HG02588 (cell line): Measurements from ENCODE around the gene NOXO1.

Experiments
- ATAC-seq: cut with Tn5 transposase; IDR thresholded peaks from one replicate; pipeline ENCODE4 v1.9.1; 2021; ENCODE audit warnings: mild to moderate bottlenecking, moderate library complexity; ENCODE audit not compliant: unreplicated experiment

NOXO1 gene

GRCh38 chr16:1981398-1981836, at the start of gene NOXO1:
Gene NOXO1 (minus strand): TSS chr16:1981469. CDS start chr16:1981179, 290 bp downstream.
- ATAC-seq: no peak

GRCh38 chr16:2030036-2030435, 48.8 kb upstream of the NOXO1 start:
- ATAC-seq: no peak

GRCh38 chr16:2029350-2029749, 48.1 kb upstream of the NOXO1 start:
- no peak for ATAC-seq

- ATAC-seq: no peak
Measured at GRCh38 chr16:2028620-2029220, 47.5 kb upstream of the NOXO1 start.

- ATAC-seq: no peak
Measured at GRCh38 chr16:2028146-2028545, 46.9 kb upstream of the NOXO1 start.

GRCh38 chr16:2027024-2028010, 46.0 kb upstream of the NOXO1 start:
- ATAC-seq: no peak

GRCh38 chr16:2026461-2027023, 45.3 kb upstream of the NOXO1 start, which contains the start of gene NHERF2:
Gene NHERF2 (plus strand): TSS chr16:2026902. CDS start chr16:2027006, 104 bp downstream.
- no peak for ATAC-seq

GRCh38 chr16:2025878-2026460, 44.7 kb upstream of the NOXO1 start:
- ATAC-seq: no peak

GRCh38 chr16:2025251-2025650, 44.0 kb upstream of the NOXO1 start:
- ATAC-seq: no peak

- ATAC-seq: no peak
Measured at GRCh38 chr16:2024032-2024420, 42.8 kb upstream of the NOXO1 start.

GRCh38 chr16:2023092-2024031, 42.1 kb upstream of the NOXO1 start:
- no peak for ATAC-seq

GRCh38 chr16:2022723-2023091, 41.4 kb upstream of the NOXO1 start:
- no peak for ATAC-seq

- no peak for ATAC-seq
Measured at GRCh38 chr16:2019921-2020831, 38.9 kb upstream of the NOXO1 start.

GRCh38 chr16:2019518-2019920, 38.2 kb upstream of the NOXO1 start, which contains the start of gene NPW:
Gene NPW (plus strand): TSS chr16:2019785.
- no peak for ATAC-seq

GRCh38 chr16:2016407-2016922, 35.2 kb upstream of the NOXO1 start:
- no peak for ATAC-seq

GRCh38 chr16:2015947-2016208, 34.6 kb upstream of the NOXO1 start:
- no peak for ATAC-seq

GRCh38 chr16:2015117-2015946, 34.1 kb upstream of the NOXO1 start:
- ATAC-seq: no peak

GRCh38 chr16:2013527-2013926, 32.3 kb upstream of the NOXO1 start:
- no peak for ATAC-seq
